Common myeloid progenitor, CD34-positive (primary cell): ENCODE data around the gene UBE3B.

Experiments
- CTCF ChIA-PET: fragments of 350-600 bp; sonication (Branson Sonifier 250); formaldehyde crosslinking; loops from one replicate; lab custom pipeline; 2021; ENCODE audit warnings: antibody characterized with exemption; lab: Charles Lee
- POLR2A ChIA-PET: fragments of 350-600 bp; sonication (Branson Sonifier 250); formaldehyde crosslinking; loops from one replicate; lab custom pipeline; 2021; ENCODE audit warnings: antibody characterized with exemption; lab: Charles Lee
- DNase-seq, 3 donors: peaks; one replicate each; pipeline versions ENCODE4 v3.0.0 to v3.0.0-alpha.2; 2013
- H3K27ac ChIP-seq, 2 experiments: 1 replicate in 1 of 2; 2 replicates in 1 of 2; pipeline ENCODE4 v1.7.0; 2013; ENCODE audit warnings: inconsistent platforms in 2 of 2, low read length in 2 of 2, mild to moderate bottlenecking in 2 of 2, low read depth in 1 of 2, moderate library complexity in 1 of 2; ENCODE audit not compliant: severe bottlenecking in 2 of 2, insufficient read depth in 1 of 2, poor library complexity in 1 of 2
- H3K27me3 ChIP-seq, 5 experiments: replicated peaks in 2 of 5; 1 replicate in 3 of 5; 2 replicates in 2 of 5; pipeline versions ENCODE4 v1.6.1 to v1.7.0; 2013; ENCODE audit warnings: low read length in 4 of 5, mild to moderate bottlenecking in 2 of 5, moderate library complexity in 2 of 5, inconsistent platforms in 1 of 5; ENCODE audit not compliant: insufficient read depth in 5 of 5, control insufficient read depth in 4 of 5
- H3K36me3 ChIP-seq, 4 experiments: 1 replicate in 2 of 4; 2 replicates in 2 of 4; pipeline versions ENCODE4 v1.6.1 to v1.7.0; 2013; ENCODE audit warnings: low read length in 3 of 4, control low read depth in 1 of 4, mild to moderate bottlenecking in 1 of 4; ENCODE audit not compliant: control insufficient read depth in 4 of 4, insufficient read depth in 4 of 4
- H3K4me1 ChIP-seq, 4 experiments: 1 replicate in 3 of 4; 2 replicates in 1 of 4; pipeline versions ENCODE4 v1.6.1 to v1.7.1; 2013; ENCODE audit warnings: low read length in 3 of 4, mild to moderate bottlenecking in 3 of 4, control low read depth in 1 of 4, inconsistent platforms in 1 of 4, moderate library complexity in 1 of 4; ENCODE audit not compliant: control insufficient read depth in 4 of 4, insufficient read depth in 4 of 4; ENCODE audit errors: control extremely low read depth in 1 of 4
- H3K4me3 ChIP-seq, 7 experiments: 1 replicate in 4 of 7; 2 replicates in 3 of 7; pipeline versions ENCODE4 v1.5.1 to v1.7.0; 2013; ENCODE audit warnings: mild to moderate bottlenecking in 7 of 7, low read length in 6 of 7, moderate library complexity in 6 of 7, inconsistent platforms in 2 of 7, low read depth in 2 of 7, control low read depth in 1 of 7; ENCODE audit not compliant: insufficient read depth in 4 of 7, control insufficient read depth in 1 of 7; ENCODE audit errors: extremely low read depth in 1 of 7
- H3K9me3 ChIP-seq, 5 experiments: 1 replicate in 4 of 5; 2 replicates in 1 of 5; pipeline versions ENCODE4 v1.6.1 to v1.7.1; 2013; ENCODE audit warnings: low read length in 4 of 5, mild to moderate bottlenecking in 2 of 5, inconsistent platforms in 1 of 5, low read depth in 1 of 5, moderate library complexity in 1 of 5; ENCODE audit not compliant: control insufficient read depth in 4 of 5, insufficient read depth in 2 of 5; ENCODE audit errors: control extremely low read depth in 1 of 5
- WGBS: methylation state at CpG from one replicate; pipeline ENCODE4 v1.1.5; 2013; ENCODE audit not compliant: insufficient coverage; 5-methylcytosine and 5-hydroxymethylcytosine counted together

The UBE3B gene

GRCh38 chr12:109540526-109541412 lies 63.3 kb downstream of the UBE3B start:
- Histone ChIP-seq H3K27ac (no peak overlapping the region), H3K4me3 (no peak overlapping the region), H3K4me1 (peaks cover 0 to 8% (median 7%) of the 10 kb centered on the region in 4 experiments), H3K27me3 (peaks cover 0 to 1% (median 0%) of the 10 kb centered on the region in 5 experiments), H3K36me3 (peaks cover 0 to 2% (median 0%) of the 10 kb centered on the region in 4 experiments), H3K9me3 (no peaks in the 10 kb centered on the region)
- ChIA-PET CTCF (interaction anchor here (1.3 kb wide), 1 partner anchor 15 kb away, joined by 3 read pairs; no protein-coding TSS in a partner anchor), POLR2A (no interaction called here)
- no peak for DNase-seq
- 96% methylated on average over 14 of the region's 16 CpGs for WGBS

GRCh38 chr12:109541413-109541726 lies 63.9 kb downstream of the UBE3B start:
- no peak overlapping the region for H3K27ac ChIP-seq
- WGBS = 100% methylated on average over 3 of the region's 4 CpGs
- DNase-seq = no peak
- POLR2A ChIA-PET = no interaction called here
- peaks cover 0 to 8% (median 7%) of the 10 kb centered on the region in 4 experiments for H3K4me1 ChIP-seq
- CTCF ChIA-PET = no interaction called here
- no peaks in the 10 kb centered on the region for H3K9me3 ChIP-seq
- peaks cover 0 to 1% (median 0%) of the 10 kb centered on the region in 5 experiments for H3K27me3 ChIP-seq
- no peak overlapping the region for H3K4me3 ChIP-seq
- peaks cover 0 to 2% (median 0%) of the 10 kb centered on the region in 4 experiments for H3K36me3 ChIP-seq

DNA sequence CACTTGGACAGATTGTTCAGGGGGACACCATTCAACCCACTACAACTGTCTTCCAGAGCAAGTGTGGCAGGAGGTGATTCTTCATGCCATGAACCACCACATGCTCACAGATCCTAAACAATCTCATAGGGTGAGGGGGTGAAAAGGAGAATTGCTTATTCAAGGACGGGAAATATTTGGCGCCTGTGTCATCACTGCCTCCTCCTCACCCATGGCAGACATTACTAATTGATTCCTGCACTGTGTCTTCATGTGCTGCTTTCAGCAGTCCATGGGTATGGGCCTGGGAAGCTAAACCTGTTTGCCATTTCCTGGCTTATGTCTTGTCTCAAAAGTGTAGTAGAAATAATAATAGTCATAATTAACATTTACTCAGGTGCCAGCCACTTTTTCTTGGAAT lies 64.6 kb downstream of the UBE3B start:
- DNase-seq = no peak
- CTCF ChIA-PET = no interaction called here

GRCh38 chr12:109542876-109543275 lies 65.4 kb downstream of the UBE3B start:
- no peak for DNase-seq
- Histone ChIP-seq H3K27me3 (peaks cover 0 to 9% (median 2%) of the 10 kb centered on the region in 5 experiments), H3K36me3 (no peaks in the 10 kb centered on the region), H3K4me1 (peaks cover 0 to 8% (median 7%) of the 10 kb centered on the region in 4 experiments), H3K27ac (no peak overlapping the region), H3K4me3 (no peak overlapping the region), H3K9me3 (no peaks in the 10 kb centered on the region)
- 96% methylated on average over 6 of the region's 6 CpGs for WGBS
- ChIA-PET CTCF (interaction anchor here (0.6 kb wide), 1 partner anchor 97 kb away, joined by 3 read pairs; no protein-coding TSS in a partner anchor), POLR2A (no interaction called here)

More for the DNA sequence above, 64.6 kb downstream of the UBE3B start:
- Histone ChIP-seq H3K9me3 (no peaks in the 10 kb centered on the region), H3K36me3 (no peaks in the 10 kb centered on the region), H3K27me3 (peaks cover 0 to 1% (median under 1%) of the 10 kb centered on the region in 5 experiments), H3K4me3 (no peak overlapping the region), H3K4me1 (peaks cover 0 to 8% (median 7%) of the 10 kb centered on the region in 4 experiments), H3K27ac (no peak overlapping the region)
- 100% methylated on average over 1 of the region's 2 CpGs for WGBS
- POLR2A ChIA-PET = no interaction called here

GRCh38 chr12:109544955-109545531 lies 67.6 kb downstream of the UBE3B start:
- CTCF ChIA-PET = interaction anchor here (0.9 kb wide), 1 partner anchor 232 kb away, joined by 3 read pairs; no protein-coding TSS in a partner anchor
- peak in 1 of 3 donors; percentile 6 for DNase-seq
- WGBS = 43% methylated on average over 7 of the region's 7 CpGs

DNA sequence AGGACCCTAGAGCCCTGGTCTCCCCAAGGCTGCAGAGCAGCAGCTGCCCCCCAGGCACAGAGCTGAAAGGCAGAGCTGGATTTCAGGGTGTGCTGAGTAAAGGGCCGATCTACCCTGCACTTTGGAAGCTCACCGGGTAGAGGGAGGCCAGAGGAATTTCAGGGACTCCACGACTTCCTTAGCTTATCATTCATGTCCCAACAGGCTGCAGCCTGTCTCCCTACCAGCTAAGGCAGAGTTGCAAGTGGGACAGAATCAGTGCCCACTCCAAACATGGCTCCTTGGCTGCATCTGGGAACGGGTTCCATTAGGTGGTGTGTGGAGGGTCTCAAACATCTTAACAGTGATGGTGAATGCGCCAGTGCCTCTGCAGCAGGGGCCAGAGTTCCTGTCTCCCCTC lies 68.4 kb downstream of the UBE3B start:
- Histone ChIP-seq H3K27me3 (peaks cover 0 to 30% (median 6%) of the 10 kb centered on the region in 5 experiments), H3K27ac (no peak overlapping the region), H3K36me3 (no peaks in the 10 kb centered on the region), H3K4me1 (peaks cover 0 to 8% (median 7%) of the 10 kb centered on the region in 4 experiments), H3K9me3 (no peaks in the 10 kb centered on the region), H3K4me3 (no peak overlapping the region)
- CTCF ChIA-PET = interaction anchor here (0.9 to 1.2 kb wide), 2 partner anchors 22 to 231 kb away, joined by 3 read pairs; no protein-coding TSS in a partner anchor
- POLR2A ChIA-PET = no interaction called here
- WGBS = 93% methylated on average over 3 of the region's 5 CpGs
- no peak for DNase-seq

More at GRCh38 chr12:109544955-109545531, 67.6 kb downstream of the UBE3B start:
- peaks cover 0 to 24% (median 6%) of the 10 kb centered on the region in 5 experiments for H3K27me3 ChIP-seq
- H3K4me1 ChIP-seq = peaks cover 0 to 8% (median 7%) of the 10 kb centered on the region in 4 experiments
- H3K27ac ChIP-seq = no peak overlapping the region
- no peaks in the 10 kb centered on the region for H3K9me3 ChIP-seq
- H3K4me3 ChIP-seq = no peak overlapping the region
- no peaks in the 10 kb centered on the region for H3K36me3 ChIP-seq
- POLR2A ChIA-PET = no interaction called here
